Cardiac muscle cell (in vitro differentiated cells and primary cell): ENCODE measurements around the gene ATP11B. TPM values are rescaled to one million over a fixed set of nuclear protein-coding genes. Genes with fewer than 3 reads are reported as not detected.

Experiments used
- DNase-seq, 2 donors: peaks; one replicate each; pipeline versions ENCODE4 v3.0.0 to v3.0.0-alpha.2; 2010 to 2017; ENCODE audit warnings: low read depth in 1 of 2, low spot score in 1 of 2
- H3K27ac ChIP-seq: fragments of 200-600 bp; sonication (generic); 2 replicates; pipeline ENCODE4 v1.5.1; 2016
- H3K27me3 ChIP-seq: fragments of 200-600 bp; sonication (generic); 2 replicates; pipeline ENCODE4 v1.6.0; 2016; ENCODE audit warnings: control low read depth
- H3K36me3 ChIP-seq: fragments of 200-600 bp; sonication (generic); 2 replicates; pipeline ENCODE4 v1.5.1; 2016; ENCODE audit warnings: control low read depth
- H3K4me1 ChIP-seq: fragments of 200-600 bp; sonication (generic); 2 replicates; pipeline ENCODE4 v1.8.1; 2017; ENCODE audit warnings: low read depth, mild to moderate bottlenecking, mixed run types
- H3K4me3 ChIP-seq: fragments of 200-600 bp; sonication (generic); 2 replicates; pipeline ENCODE4 v1.5.1; 2016; ENCODE audit warnings: mild to moderate bottlenecking
- H3K9me3 ChIP-seq: fragments of 200-600 bp; sonication (generic); 2 replicates; pipeline ENCODE4 v1.5.1; 2017; ENCODE audit warnings: low read depth, mild to moderate bottlenecking, control low read depth
- CTCF ChIP-seq: IDR thresholded peaks from 2 replicates; pipeline ENCODE4 v1.5.1; 2012; ENCODE audit warnings: low read depth, mild to moderate bottlenecking, low read length
- polyA plus RNA-seq: library from polyadenylated mRNA; unstranded; fragments of >200 nt; fragmentation: Nextera tagmentation; extraction: Ambion mirVana; gene quantifications from 2 replicates; pipeline ENCODE4 v1.2.1, GENCODE V29; 2016
- total RNA-seq: library from RNA; depleted of rRNA; stranded (reverse); fragments of >200 nt; gene quantifications from 2 replicates; pipeline ENCODE4 v1.2.3, GENCODE V29; 2016

ATP11B gene
- total and polyA plus RNA-seq, 2 experiments from 2014 or later, result 11.9 to 79.0 TPM

GRCh38 chr3:182967218-182968204 lies 174.2 kb downstream of the ATP11B start:
- TF ChIP-seq CTCF, result no peak
- H3K4me1 ChIP-seq, result no peaks in the 10 kb centered on the region
- no peaks in the 10 kb centered on the region for H3K27me3 ChIP-seq
- no peak for DNase-seq
- H3K27ac ChIP-seq, result no peak overlapping the region
- H3K9me3 ChIP-seq, result no peaks in the 10 kb centered on the region
- no peaks in the 10 kb centered on the region for H3K36me3 ChIP-seq
- no peak overlapping the region for H3K4me3 ChIP-seq

- H3K9me3 ChIP-seq, result no peaks in the 10 kb centered on the region
- TF ChIP-seq CTCF, result no peak
- no peaks in the 10 kb centered on the region for H3K36me3 ChIP-seq
- no peaks in the 10 kb centered on the region for H3K4me1 ChIP-seq
- peak in 1 of 2 donors; percentile 44 for DNase-seq
- peak overlapping the region; percentile 6 for H3K27ac ChIP-seq
- no peaks in the 10 kb centered on the region for H3K27me3 ChIP-seq
- H3K4me3 ChIP-seq, result no peak overlapping the region
Measured at GRCh38 chr3:182969277-182969676, 176.0 kb downstream of the ATP11B start.

GRCh38 chr3:182969853-182970252 lies 176.5 kb downstream of the ATP11B start:
- no peak overlapping the region for H3K27ac ChIP-seq

GRCh38 chr3:182970811-182971418 lies 177.6 kb downstream of the ATP11B start:
- Histone ChIP-seq H3K27ac (no peak overlapping the region), H3K4me3 (no peak overlapping the region), H3K27me3 (no peaks in the 10 kb centered on the region), H3K9me3 (no peaks in the 10 kb centered on the region), H3K36me3 (no peaks in the 10 kb centered on the region), H3K4me1 (peaks cover 6% of the 10 kb centered on the region)
- TF ChIP-seq CTCF, result no peak
- no peak for DNase-seq

More at GRCh38 chr3:182969853-182970252, 176.5 kb downstream of the ATP11B start:
- no peak for TF ChIP-seq CTCF
- no peaks in the 10 kb centered on the region for H3K27me3 ChIP-seq
- DNase-seq, result no peak
- peaks cover 5% of the 10 kb centered on the region for H3K4me1 ChIP-seq
- no peak overlapping the region for H3K4me3 ChIP-seq
- no peaks in the 10 kb centered on the region for H3K36me3 ChIP-seq
- no peaks in the 10 kb centered on the region for H3K9me3 ChIP-seq

Other genes with a start within 250 kb of the ATP11B start
- gene DCUN1D1, start 187.0 kb downstream of the ATP11B start, total RNA-seq, result 22.8 and 31.1 TPM in 2 replicates
- 28.4 and 33.2 TPM in 2 replicates for gene DCUN1D1, start 187.0 kb downstream of the ATP11B start, polyA plus RNA-seq